GM15510 (cell line): ENCODE measurements around the gene CAMTA1.

Source experiments
- POLR2A ChIP-seq: IDR thresholded peaks from 3 replicates; pipeline ENCODE4 v1.6.1; 2011; ENCODE audit warnings: borderline replicate concordance; ENCODE audit not compliant: insufficient read length; ENCODE audit errors: extremely low read depth

The CAMTA1 gene

DNA sequence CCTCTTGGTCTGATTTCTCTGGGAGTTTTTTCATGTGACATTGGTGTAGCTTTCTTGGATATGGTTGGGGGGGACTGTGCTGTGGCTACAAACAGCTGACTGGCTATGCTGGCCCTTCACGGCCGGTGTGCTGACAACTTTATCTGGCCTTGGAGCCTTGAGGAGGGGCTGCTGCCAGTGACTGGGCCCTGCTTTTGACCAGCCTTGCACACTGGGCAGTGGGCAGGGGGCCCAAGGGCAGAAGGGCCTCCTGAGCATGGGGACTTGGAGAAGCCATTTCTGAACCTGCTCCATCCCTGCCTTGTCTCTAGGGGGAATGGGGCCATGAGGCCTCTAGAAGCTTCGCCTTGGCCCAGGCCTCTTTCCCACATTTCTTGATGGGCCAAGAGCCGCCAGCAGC, 139.6 kb downstream of the CAMTA1 start:
- no peak for TF ChIP-seq POLR2A

DNA sequence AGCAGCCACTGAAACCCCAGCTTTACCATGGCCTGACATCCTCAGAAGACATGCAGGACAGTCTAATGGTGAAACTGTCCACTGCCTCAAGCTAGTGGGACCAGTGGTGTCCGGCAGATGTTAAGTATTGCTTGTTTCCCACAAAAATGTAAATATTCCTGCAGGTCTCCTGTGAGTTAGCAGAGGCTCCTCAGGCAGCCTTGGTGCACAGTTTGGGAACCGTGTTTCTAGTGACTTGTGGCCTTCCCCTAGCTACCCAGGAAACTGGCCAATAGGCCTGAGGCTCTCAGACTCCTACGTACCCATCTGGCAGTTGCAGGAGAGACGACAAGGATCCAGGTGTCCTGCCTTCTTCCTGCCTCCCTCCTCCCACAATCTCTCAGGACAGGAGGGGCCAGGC, 142.4 kb downstream of the CAMTA1 start:
- no peak for TF ChIP-seq POLR2A

DNA sequence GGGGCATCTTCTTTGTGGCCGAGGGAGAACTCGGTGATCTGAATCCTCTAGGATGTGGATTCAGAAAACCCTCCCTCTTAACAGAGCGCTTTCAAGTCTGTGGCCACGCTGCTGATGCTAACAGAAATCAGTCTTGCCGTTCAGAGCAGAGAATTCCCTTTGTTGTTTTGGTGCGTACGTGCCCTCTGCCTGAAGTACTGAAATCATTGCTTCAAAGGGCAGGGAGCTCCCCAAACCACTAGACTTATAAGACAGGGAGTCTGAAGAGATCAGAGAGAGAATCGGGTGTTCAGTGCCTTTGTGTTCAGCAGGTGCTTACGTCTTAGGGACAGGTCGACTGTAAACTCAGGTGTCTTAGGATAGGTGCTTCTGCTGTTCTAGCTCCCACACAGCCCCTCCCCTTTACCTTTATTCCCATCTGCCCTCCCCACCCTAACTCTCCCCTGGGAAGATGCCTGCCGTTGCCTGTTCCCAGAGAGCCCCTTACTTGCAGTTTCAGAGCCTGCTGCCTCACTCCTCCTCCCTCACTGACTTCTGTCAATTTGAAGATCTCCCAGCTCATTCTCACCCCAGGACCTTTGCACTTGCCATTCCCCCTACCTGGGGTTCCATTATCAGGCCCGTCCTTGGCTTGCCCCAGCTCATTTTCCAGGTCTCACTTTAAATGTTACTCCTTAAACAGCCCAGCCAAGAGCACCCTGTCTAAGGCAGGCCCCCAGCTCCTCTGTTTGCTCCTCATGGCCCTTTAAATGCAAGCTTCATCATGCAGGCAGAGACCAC, 143.0 kb downstream of the CAMTA1 start:
- TF ChIP-seq POLR2A = no peak

DNA sequence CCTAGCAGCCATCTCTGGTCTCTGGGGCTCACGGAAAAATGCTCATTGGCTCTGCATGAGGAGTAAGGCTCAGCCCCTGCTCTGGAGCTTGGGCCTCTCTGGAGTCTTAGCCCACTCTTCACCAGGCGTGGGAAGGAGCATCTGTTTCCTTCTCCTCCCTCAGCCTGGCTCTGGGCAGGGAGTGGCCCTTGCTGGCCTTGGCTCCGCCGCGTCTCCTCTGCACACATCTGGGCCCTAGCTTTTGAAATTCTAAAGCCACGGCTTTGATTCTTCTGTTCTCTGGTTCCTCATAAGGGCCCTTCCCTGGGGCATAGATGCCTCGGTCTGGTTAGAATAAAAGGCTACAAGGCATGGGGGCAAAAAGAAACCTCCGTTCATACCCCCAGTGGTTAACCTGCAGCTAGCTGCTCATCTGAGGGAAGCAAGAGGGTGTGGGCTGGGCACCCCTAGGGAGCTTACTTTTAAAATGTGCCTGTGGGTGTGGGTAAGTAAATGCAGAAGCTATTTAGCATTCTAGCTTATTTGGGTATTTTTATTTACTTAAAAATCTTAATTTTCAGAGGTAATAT, 145.6 kb downstream of the CAMTA1 start:
- TF ChIP-seq POLR2A = no peak

DNA sequence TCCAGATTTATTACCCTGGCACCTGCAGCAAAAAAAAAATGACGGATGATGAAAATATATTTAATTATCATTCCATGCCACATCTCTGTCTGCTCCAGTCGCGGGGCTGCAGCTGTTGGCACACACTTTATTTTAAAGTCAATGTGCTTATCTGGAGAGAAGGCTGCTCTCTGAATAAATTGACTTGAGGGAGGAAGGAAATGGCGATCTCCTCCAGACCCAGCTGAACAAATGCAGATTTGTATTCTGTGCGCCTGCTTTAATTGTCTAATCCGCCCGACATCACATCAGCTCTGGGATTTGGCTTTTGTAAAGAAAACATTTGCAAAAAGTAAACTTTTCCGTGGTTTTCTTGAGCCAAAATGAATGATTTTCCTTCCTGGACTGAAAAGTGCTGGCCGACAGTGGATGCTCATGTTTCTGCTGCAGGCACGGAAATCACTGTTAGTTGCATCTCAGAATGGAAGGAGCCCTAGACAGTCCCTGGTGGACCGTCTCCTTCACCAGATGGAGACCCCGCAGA, 150.2 kb downstream of the CAMTA1 start:
- no peak for TF ChIP-seq POLR2A

DNA sequence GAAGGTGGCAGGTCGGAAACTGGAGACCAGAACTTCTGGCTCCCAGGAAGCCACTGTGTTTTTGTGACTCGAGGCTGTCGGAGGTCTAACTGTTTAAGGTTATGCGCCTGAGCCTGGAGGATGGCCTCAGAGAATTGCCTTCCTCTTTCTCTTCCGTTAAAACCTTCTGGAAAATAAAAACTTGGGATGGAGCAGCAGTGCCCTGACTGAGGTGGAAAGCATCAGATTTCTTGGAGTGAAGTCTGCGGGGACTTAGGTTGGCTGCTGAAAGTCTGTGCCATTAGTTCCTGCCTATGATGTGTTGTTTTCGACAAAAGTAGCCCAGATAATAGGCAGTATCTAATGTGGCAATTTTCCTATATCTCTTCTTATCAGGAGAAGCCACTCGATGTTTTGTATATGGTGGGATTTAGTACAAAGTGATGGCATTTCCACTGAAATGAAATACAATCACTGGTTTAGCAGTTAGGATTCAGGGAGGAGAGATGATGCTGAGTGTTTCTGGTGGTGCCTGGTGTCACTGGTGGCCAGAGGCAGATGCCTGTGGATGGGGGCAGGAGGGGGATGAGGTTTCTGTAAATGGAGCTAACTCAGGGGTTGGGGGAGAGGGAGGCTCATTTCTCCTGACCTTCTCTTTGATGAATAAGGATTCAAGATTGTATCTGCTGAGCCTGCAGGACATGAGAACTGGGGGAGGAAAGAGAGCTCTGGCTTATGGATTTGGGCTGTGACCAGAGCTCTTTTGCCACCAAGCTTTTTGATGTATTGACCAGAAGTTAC, 150.8 kb downstream of the CAMTA1 start:
- no peak for TF ChIP-seq POLR2A

DNA sequence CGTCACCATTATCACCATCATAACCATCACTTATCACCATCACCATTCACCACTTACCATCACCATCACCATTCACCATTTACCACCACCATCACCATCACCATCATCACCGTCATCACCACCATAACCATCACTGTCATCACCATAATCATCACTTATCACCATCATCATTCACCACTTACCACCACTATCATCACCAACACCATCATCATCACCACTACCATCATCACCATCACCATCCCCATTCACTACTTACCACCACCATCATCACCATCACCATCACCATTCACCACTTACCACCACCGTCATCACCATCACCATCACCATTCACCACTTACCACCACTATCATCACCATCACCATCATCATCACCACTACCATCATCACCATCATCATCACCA, 151.8 kb downstream of the CAMTA1 start:
- no peak for TF ChIP-seq POLR2A

DNA sequence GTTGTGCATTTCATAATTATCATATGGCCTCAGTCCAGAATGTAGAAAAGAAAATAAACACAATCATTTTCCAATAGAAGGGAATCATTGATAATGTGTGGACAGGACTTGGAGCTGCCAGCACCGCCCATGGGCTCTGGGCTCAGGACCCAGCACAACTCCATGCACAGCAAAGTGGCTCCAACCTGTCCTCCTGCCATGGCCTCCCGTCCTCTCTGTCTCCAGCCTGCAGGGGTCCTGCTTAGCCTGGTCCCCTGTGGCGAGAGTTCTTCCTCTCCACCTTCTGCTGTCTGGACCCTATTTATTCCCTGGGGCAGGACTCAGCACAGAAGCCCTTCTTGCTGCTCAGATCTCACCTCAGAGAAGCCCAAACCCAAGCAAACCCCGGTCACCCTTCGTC, 154.1 kb downstream of the CAMTA1 start:
- no peak for TF ChIP-seq POLR2A

DNA sequence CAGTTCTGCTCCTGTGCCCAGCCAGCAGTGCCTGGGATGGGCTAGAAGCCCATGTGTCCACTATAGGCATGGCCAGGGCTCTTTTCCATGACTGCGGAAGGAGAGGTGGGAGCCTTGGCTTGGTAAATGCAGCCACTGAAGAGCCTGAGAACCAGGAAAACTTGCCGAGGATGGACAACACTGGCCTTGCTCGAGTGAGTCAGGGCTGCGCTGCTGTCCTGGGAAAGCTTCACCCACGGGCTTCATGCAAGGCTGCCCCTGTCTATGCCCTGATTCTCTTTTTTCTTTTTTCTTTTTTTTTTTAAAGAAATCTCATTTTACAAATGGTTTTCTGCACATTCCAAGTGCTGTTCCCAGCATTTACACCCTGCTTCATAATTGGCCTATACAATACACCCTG, 156.5 kb downstream of the CAMTA1 start:
- TF ChIP-seq POLR2A = no peak

DNA sequence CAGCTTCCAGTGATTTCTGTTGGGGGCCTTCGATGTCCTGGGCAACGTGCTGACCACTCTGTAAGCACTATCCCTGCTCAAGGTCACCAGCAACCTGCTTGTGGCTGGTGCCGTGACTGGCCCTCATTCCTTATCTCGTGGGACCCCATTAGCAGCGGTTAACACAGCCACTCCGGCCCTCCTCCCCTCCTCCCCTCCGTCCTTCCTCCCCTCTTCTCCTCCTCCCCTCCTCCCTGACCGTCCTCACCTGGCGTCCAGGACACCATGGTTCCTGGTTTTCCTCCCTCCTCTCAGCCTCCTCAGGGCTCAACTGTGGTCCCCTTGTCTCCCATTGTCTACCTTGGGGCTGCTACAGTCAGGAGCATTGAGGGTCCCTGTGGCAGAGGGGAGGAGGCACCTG, 157.7 kb downstream of the CAMTA1 start:
- no peak for TF ChIP-seq POLR2A

DNA sequence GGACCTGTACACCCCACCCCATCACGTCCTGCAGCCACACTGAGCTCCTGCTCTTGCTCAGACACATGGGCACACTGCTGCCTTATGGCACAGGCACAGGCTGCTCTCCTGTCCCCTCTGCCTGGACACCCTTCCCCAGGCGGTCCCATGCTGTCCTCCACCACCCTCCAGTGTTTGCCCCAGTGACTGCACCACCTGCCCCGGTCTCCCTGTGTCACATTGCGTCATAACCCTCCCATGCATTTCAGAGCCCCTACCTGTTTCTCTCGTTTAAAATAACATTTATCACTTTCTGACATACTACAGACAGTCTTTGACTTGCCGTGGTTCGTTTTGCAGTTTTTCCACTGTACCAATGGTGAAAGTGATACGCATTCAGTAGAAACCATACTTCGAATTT, 159.2 kb downstream of the CAMTA1 start:
- no peak for TF ChIP-seq POLR2A

DNA sequence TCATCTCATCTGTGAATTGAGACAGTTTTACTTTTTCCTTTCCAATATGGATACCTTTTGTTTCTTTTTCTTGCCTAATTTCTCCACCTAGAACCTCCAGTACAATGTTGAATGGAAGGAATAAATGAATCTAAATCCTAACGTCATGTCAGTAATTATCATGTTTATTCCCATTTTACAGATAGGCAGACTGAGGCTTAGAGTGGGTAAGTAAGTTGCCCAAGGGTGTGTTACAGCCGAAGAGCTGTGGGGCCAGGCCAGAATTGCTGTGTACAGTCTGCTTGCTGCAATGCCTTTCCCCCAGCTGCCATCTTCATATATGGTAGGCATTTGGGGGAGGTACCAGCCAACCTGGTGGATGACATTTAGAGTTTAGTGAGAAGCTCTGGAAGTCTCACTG, 162.7 kb downstream of the CAMTA1 start:
- no peak for TF ChIP-seq POLR2A

DNA sequence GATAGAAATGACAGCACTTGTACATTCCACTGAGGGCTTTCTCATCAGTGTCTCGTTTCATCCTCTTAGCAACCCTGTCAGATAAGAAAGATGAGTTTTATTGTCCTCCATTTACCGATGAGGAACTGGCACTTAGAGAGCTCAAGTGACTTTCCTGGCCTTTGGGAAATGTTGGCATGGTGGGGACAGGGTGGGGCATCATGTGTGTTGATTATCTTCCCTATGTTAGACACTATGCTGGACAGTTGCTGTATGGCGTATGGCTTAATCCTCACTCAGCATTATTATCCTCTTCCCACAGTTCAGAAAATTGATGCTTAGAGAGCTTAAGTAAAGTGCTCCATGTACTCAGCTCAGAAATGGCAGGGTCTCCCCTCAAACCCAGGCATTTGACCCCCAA, 163.2 kb downstream of the CAMTA1 start:
- TF ChIP-seq POLR2A = no peak

DNA sequence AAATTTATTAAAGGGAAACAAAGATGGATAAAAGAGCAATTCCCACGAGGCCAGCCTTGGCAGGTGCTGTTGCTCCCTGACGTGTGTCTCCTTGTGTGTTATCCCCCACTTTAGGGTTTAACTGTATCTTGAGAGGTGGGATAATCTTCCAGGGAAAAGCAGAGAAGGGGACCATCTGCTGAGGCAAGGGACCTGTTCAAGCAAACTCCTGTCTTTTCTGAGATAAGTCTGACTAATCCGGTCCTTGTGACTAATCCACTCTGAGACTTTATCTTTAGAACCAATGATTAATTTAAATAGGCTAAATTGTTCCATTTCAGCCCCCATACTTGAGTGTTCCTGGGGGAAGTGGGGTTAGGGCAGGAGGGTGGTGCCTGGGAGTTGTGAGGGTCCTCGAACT, 163.6 kb downstream of the CAMTA1 start:
- no peak for TF ChIP-seq POLR2A

DNA sequence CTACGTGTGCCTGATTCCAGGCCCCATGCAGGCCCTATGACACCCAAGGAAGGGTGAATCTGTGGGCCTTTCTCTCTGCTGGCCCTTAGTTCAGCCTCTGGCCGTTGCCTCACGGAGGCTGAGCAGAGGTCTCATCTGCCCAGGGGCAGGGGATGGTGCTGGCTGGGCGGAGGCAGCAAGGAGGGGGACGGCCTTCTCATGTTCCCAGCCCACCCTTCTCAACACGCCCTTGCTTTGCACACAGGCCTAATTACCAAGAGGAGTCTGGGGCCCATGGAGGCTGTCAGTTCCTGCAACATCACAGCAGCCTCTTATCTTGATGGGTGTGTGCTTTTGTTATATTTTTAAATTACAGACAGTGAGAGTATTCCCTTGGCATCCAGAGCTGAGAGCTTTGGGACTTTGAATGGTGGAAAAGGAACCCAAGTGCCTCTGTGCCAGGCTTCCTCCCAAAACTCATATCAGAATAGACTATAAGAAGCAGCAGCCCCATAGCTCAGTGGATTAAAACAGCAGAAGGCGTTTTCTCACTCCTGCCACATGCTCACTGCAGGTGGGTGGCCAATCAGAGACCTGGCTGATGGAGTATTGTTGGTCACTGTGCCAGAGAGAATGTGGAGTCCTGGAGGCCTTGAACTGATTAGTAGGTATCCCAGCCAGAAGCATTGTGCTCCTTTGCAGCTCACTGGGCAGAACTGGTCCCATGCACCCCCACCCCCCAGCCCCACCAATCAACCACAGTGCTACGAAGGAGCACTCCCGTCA, 164.9 kb downstream of the CAMTA1 start:
- TF ChIP-seq POLR2A = no peak
